ENCODE results near the gene PCAT6. TPM values are rescaled to one million over a fixed set of nuclear protein-coding genes. Genes with fewer than 3 reads are reported as not detected.

The PCAT6 gene
- total and polyA plus RNA-seq, 5 experiments from 2014 or later, result 0.71 to 1.2 TPM; not detected in 3

- H3K36me3 Mint-ChIP-seq, result no peaks in the 10 kb centered on the region
- peaks cover 9 to 17% (median 15%) of the 10 kb centered on the region in 4 donors for H3K4me1 Mint-ChIP-seq
- no peak for ATAC-seq
- H3K4me3 Mint-ChIP-seq, result no peak overlapping the region
- H3K9me3 Mint-ChIP-seq, result no peaks in the 10 kb centered on the region
- POLR2A ChIA-PET, result no interaction called here
- no peak for DNase-seq
- peaks cover 14 to 47% (median 28%) of the 10 kb centered on the region in 5 donors for H3K27me3 Mint-ChIP-seq
- H3K27ac Mint-ChIP-seq, result no peak overlapping the region
Observed at GRCh38 chr1:202858331-202858730, 47.6 kb downstream of the PCAT6 start.

GRCh38 chr1:202858789-202859414, 48.1 kb downstream of the PCAT6 start:
- Mint-ChIP-seq H3K4me3 (peak overlapping the region in 1 of 10 donors; percentile 26), H3K9me3 (no peaks in the 10 kb centered on the region), H3K4me1 (peaks cover 9 to 17% (median 15%) of the 10 kb centered on the region in 4 donors), H3K27ac (no peak overlapping the region), H3K27me3 (peaks cover 17 to 53% (median 31%) of the 10 kb centered on the region in 5 donors), H3K36me3 (no peaks in the 10 kb centered on the region)
- DNase-seq (no peak), ATAC-seq (no peak)
- POLR2A ChIA-PET, result no interaction called here

GRCh38 chr1:202860744-202861419, 50.1 kb downstream of the PCAT6 start:
- peak overlapping the region; percentile 75 to 89 (median 83) for H3K4me3 Mint-ChIP-seq
- POLR2A ChIA-PET, result no interaction called here
- H3K4me1 Mint-ChIP-seq, result peaks cover 9 to 17% (median 15%) of the 10 kb centered on the region in 4 donors
- no peaks in the 10 kb centered on the region for H3K36me3 Mint-ChIP-seq
- peaks cover 29 to 73% (median 42%) of the 10 kb centered on the region in 5 donors for H3K27me3 Mint-ChIP-seq
- no peaks in the 10 kb centered on the region for H3K9me3 Mint-ChIP-seq
- H3K27ac Mint-ChIP-seq, result peak overlapping the region in 1 of 10 donors; percentile 38
- ATAC-seq (peak; percentile 87 to 88), DNase-seq (peak in 8 of 10 donors; percentile 5 to 66 (median 26))

Other genes starting within 250 kb of the PCAT6 start
- gene SYT2, start 100.5 kb upstream of the PCAT6 start, total RNA-seq, result not detected
- gene SYT2, start 100.5 kb upstream of the PCAT6 start, polyA plus RNA-seq, result under 1 TPM in 1 of 3 donors, not detected in 2; 0.02 TPM
- 10 to 100 TPM; 45.6 to 48.0 TPM for gene KDM5B, start 2.5 kb upstream of the PCAT6 start, total RNA-seq
- gene KDM5B, start 2.5 kb upstream of the PCAT6 start, polyA plus RNA-seq, result 10 to 100 TPM in 2 of 3 donors, 1 to 10 TPM in 1; 7.9 to 11.9 (median 11.5) TPM
- gene RABIF, start 78.2 kb downstream of the PCAT6 start, total RNA-seq, result 10 to 100 TPM; 13.8 to 15.1 TPM
- 10 to 100 TPM; 14.2 to 20.3 (median 15.6) TPM for gene RABIF, start 78.2 kb downstream of the PCAT6 start, polyA plus RNA-seq
- 10 to 100 TPM; 23.0 to 25.4 TPM for gene KLHL12, start 116.3 kb downstream of the PCAT6 start, total RNA-seq
- 10 to 100 TPM; 12.5 to 16.5 (median 15.1) TPM for gene KLHL12, start 116.3 kb downstream of the PCAT6 start, polyA plus RNA-seq
- 10 to 100 TPM; 51.9 to 58.8 TPM for gene ADIPOR1, start 147.4 kb downstream of the PCAT6 start, total RNA-seq
- 10 to 100 TPM; 71.6 to 91.8 (median 73.2) TPM for gene ADIPOR1, start 147.4 kb downstream of the PCAT6 start, polyA plus RNA-seq
- gene CYB5R1, start 156.3 kb downstream of the PCAT6 start, total RNA-seq, result 10 to 100 TPM; 51.1 to 52.3 TPM
- gene CYB5R1, start 156.3 kb downstream of the PCAT6 start, polyA plus RNA-seq, result 10 to 100 TPM; 57.4 to 60.5 (median 60.1) TPM
- gene TMEM183A, start 196.4 kb downstream of the PCAT6 start, total RNA-seq, result 10 to 100 TPM; 85.4 to 92.0 TPM
- 10 to 100 TPM; 46.2 to 53.6 (median 47.4) TPM for gene TMEM183A, start 196.4 kb downstream of the PCAT6 start, polyA plus RNA-seq
- 1 to 10 TPM; 1.4 to 1.6 TPM for gene PPFIA4, start 215.5 kb downstream of the PCAT6 start, total RNA-seq
- under 1 TPM in 1 of 3 donors, not detected in 2; 0.18 TPM for gene PPFIA4, start 215.5 kb downstream of the PCAT6 start, polyA plus RNA-seq

Measured in naive thymus-derived CD8-positive, alpha-beta T cell (primary cell).